Panc1 (cell line): ENCODE results near the gene TRIM31. TPM values are rescaled to one million over a fixed set of nuclear protein-coding genes. Genes with fewer than 3 reads are reported as not detected.

ENCODE experiments used
- ATAC-seq: fragments of 200-7000 bp; cut with Tn5 transposase; 2 replicates; pipeline ENCODE4 v1.9.1; 2020; ENCODE audit warnings: mild to moderate bottlenecking, moderate library complexity
- BruUV-seq: library from RNA; stranded (reverse); fragments of 400-500 nt; replicated peaks from 2 replicates; lab custom pipeline; 2021; lab: Mats Ljungman, UMichigan
- CTCF ChIA-PET: fragments of 300-600 bp; sonication (Branson Sonifier 250); formaldehyde crosslinking; loops from one replicate; lab custom pipeline; 2022; ENCODE audit warnings: antibody characterized with exemption; lab: Charles Lee
- POLR2A ChIA-PET: fragments of 300-600 bp; sonication (Branson Sonifier 250); formaldehyde crosslinking; loops from one replicate; lab custom pipeline; 2022; ENCODE audit warnings: antibody characterized with exemption; lab: Charles Lee
- DNase-seq: peaks from one replicate; pipeline ENCODE4 v3.0.0-alpha.2; 2010; ENCODE audit warnings: low read depth, low spot score
- H3K27ac ChIP-seq: 2 replicates; pipeline ENCODE4 v1.5.1; 2011; ENCODE audit warnings: mild to moderate bottlenecking, low read length, inconsistent platforms
- H3K27me3 ChIP-seq: fragments of 200-500 bp; sonication (Bioruptor generic); 2 replicates; pipeline ENCODE4 v1.6.0; 2014; ENCODE audit warnings: low read length, inconsistent platforms; ENCODE audit not compliant: control insufficient read depth, insufficient read depth
- H3K36me3 ChIP-seq: fragments of 200-500 bp; sonication (Bioruptor generic); 2 replicates; pipeline ENCODE4 v1.5.1; 2014; ENCODE audit warnings: inconsistent platforms, mild to moderate bottlenecking, low read length, moderate library complexity; ENCODE audit not compliant: control insufficient read depth, insufficient read depth
- H3K4me1 ChIP-seq: 2 replicates; pipeline ENCODE4 v1.5.1; 2011; ENCODE audit warnings: inconsistent platforms, mild to moderate bottlenecking, low read length, moderate library complexity; ENCODE audit not compliant: control insufficient read depth, insufficient read depth
- H3K4me3 ChIP-seq, 2 experiments: 2 replicates each; pipeline ENCODE4 v1.5.1; 2011 to 2012; ENCODE audit warnings: low read depth in 2 of 2, low read length in 2 of 2, mild to moderate bottlenecking in 2 of 2, inconsistent platforms in 1 of 2, moderate library complexity in 1 of 2
- H3K9me3 ChIP-seq: fragments of 200-500 bp; sonication (Bioruptor generic); 2 replicates; pipeline ENCODE4 v1.5.1; 2014; ENCODE audit warnings: low read depth, mild to moderate bottlenecking, inconsistent platforms, low read length, moderate library complexity; ENCODE audit not compliant: control insufficient read depth, insufficient read depth
- POLR2AphosphoS5 ChIP-seq: IDR thresholded peaks from 2 replicates; pipeline ENCODE4 v1.6.1; 2012; ENCODE audit warnings: mild to moderate bottlenecking, low read depth, low read length, moderate library complexity
- SIN3A ChIP-seq: IDR thresholded peaks from 2 replicates; pipeline ENCODE4 v1.6.1; 2012; ENCODE audit warnings: low read depth, mild to moderate bottlenecking, low read length, moderate library complexity, borderline replicate concordance; ENCODE audit not compliant: insufficient read depth
- TCF7L2 ChIP-seq: IDR thresholded peaks from 2 replicates; pipeline ENCODE4 v1.6.1; 2011; ENCODE audit warnings: mild to moderate bottlenecking, low read depth, low read length, inconsistent platforms
- in situ Hi-C: cut with HindIII; loops from 2 replicates; pipeline ENCODE4 v1.10.0; 2016; ENCODE audit warnings: low sequenced_read_pairs, low pct_unique_long_range_greater_than_20kb
- intact Hi-C: fragments of 100-400 bp; cut with micrococcal nuclease; formaldehyde crosslinking; loops from one replicate; pipeline ENCODE4 v1.10.0; 2022; ENCODE audit not compliant: unreplicated experiment
- total RNA-seq: library from RNA; stranded (reverse); gene quantifications from one replicate; pipeline ENCODE4 v1.2.1, GENCODE V29; 2021; ENCODE audit not compliant: unreplicated experiment
- TF ChIP-seq, protein P1 (sequence below): fragments of 450-650 bp; IDR thresholded peaks from 2 replicates; pipeline ENCODE4 v1.5.1; 2017; ENCODE audit warnings: mild to moderate bottlenecking
- TF ChIP-seq, protein P2 (sequence below), 2 experiments: IDR thresholded peaks; 2 replicates each; pipeline ENCODE4 v1.6.1; 2011 to 2012; ENCODE audit warnings: low read depth in 2 of 2, control low read depth in 1 of 2, low read length in 1 of 2, mild to moderate bottlenecking in 1 of 2, moderate library complexity in 1 of 2; ENCODE audit not compliant: insufficient read depth in 1 of 2

The TRIM31 gene
- total RNA-seq, 1 experiment from 2014 or later: not detected

DNA sequence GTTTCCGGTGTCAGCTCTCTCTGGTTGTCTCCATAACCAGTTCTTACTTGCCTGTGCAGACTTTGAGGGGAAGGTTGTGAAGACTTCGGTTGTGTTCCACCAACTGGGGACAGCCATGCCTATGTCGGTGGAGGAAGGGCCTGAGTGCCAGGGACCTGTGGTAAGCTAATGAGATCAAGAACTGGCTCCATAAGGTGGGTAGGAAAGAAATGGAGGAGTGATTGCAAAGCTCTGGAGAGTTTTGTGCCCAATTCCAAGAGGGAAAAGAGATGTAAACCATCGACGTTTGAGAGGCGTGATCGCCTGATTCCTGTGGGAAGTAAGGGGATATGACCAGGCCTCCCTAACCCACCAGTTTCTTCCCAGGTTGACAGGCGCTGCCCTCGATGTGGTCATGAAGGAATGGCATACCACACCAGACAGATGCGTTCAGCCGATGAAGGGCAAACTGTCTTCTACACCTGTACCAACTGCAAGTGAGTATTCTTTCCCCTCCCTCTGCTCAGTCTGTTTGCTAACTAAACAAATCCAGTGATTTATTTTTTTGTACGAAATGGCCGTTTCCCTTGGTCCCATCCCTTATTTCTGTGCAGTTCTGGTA is 50.9 kb downstream of the TRIM31 start:
- Histone ChIP-seq H3K27me3 (no peaks in the 10 kb centered on the region), H3K9me3 (no peaks in the 10 kb centered on the region), H3K4me3 (peak overlapping the region; percentile 98 to 100), H3K4me1 (peaks cover 17% of the 10 kb centered on the region), H3K27ac (peak overlapping the region; percentile 99), H3K36me3 (peaks cover 9% of the 10 kb centered on the region; the same call in 1 of the 2 replicates)
- BruUV-seq: TSS peak; percentile 89
- ATAC-seq (no peak), DNase-seq (no peak)
- TF ChIP-seq, protein P1, sequence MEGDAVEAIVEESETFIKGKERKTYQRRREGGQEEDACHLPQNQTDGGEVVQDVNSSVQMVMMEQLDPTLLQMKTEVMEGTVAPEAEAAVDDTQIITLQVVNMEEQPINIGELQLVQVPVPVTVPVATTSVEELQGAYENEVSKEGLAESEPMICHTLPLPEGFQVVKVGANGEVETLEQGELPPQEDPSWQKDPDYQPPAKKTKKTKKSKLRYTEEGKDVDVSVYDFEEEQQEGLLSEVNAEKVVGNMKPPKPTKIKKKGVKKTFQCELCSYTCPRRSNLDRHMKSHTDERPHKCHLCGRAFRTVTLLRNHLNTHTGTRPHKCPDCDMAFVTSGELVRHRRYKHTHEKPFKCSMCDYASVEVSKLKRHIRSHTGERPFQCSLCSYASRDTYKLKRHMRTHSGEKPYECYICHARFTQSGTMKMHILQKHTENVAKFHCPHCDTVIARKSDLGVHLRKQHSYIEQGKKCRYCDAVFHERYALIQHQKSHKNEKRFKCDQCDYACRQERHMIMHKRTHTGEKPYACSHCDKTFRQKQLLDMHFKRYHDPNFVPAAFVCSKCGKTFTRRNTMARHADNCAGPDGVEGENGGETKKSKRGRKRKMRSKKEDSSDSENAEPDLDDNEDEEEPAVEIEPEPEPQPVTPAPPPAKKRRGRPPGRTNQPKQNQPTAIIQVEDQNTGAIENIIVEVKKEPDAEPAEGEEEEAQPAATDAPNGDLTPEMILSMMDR: no peak
- TF ChIP-seq POLR2AphosphoS5 (no peak), SIN3A (no peak), TCF7L2 (no peak)
- TF ChIP-seq, protein P2, sequence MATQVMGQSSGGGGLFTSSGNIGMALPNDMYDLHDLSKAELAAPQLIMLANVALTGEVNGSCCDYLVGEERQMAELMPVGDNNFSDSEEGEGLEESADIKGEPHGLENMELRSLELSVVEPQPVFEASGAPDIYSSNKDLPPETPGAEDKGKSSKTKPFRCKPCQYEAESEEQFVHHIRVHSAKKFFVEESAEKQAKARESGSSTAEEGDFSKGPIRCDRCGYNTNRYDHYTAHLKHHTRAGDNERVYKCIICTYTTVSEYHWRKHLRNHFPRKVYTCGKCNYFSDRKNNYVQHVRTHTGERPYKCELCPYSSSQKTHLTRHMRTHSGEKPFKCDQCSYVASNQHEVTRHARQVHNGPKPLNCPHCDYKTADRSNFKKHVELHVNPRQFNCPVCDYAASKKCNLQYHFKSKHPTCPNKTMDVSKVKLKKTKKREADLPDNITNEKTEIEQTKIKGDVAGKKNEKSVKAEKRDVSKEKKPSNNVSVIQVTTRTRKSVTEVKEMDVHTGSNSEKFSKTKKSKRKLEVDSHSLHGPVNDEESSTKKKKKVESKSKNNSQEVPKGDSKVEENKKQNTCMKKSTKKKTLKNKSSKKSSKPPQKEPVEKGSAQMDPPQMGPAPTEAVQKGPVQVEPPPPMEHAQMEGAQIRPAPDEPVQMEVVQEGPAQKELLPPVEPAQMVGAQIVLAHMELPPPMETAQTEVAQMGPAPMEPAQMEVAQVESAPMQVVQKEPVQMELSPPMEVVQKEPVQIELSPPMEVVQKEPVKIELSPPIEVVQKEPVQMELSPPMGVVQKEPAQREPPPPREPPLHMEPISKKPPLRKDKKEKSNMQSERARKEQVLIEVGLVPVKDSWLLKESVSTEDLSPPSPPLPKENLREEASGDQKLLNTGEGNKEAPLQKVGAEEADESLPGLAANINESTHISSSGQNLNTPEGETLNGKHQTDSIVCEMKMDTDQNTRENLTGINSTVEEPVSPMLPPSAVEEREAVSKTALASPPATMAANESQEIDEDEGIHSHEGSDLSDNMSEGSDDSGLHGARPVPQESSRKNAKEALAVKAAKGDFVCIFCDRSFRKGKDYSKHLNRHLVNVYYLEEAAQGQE (IDR thresholded peaks at IDR 0.05; ENCODE audit: insufficient read depth in 1 of 2, low read depth in 2 of 2, low read length in 1 of 2): no peak
- in situ Hi-C loops (no loop called here), intact Hi-C loops (no loop called here)
- ChIA-PET CTCF (interaction anchor here (0.7 kb wide), 1 partner anchor 25 kb away, joined by 3 read pairs; no protein-coding TSS in a partner anchor), POLR2A (no interaction called here)

DNA sequence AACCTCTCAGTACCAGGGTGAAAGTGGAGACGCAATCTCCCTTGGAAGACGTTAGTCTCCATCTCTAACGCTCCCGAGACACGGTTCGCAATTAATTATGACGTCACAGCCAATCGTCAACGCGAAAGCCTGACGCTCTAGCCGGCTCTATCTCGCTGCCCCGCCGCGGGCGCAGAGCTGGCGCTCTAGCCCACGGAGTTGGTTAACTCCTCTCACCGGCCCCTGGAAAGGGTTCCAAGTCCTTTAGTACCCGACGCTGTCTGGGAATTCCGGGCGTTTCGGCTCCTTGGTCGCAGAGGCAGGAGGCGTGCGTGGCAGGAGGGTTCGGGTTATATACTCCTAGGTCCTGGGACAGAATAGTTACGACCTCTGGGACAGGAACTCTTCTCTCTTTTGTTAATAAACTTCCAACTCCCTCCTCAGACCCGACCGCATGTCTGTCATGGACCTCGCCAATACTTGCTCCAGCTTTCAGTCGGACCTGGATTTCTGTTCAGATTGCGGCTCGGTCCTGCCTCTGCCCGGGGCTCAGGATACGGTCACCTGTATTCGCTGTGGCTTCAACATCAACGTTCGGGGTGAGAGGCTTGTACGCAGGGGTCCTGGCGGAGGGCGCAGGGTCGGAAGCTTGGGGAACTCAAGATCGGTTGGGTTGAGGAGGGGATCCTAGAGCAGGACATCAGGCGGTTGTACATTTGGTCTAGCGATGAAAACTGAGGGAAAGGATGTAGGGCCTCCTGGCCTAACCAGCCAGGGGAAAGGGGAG is 51.6 kb downstream of the TRIM31 start, which contains the start of gene POLR1H:
Gene POLR1H (plus strand): TSS at position 174 of the 766 bp plus-strand sequence. CDS start 260 bp downstream, at position 434.
- DNase-seq (peak; percentile 86), ATAC-seq (peak; percentile 98)
- no peaks in the 10 kb centered on the region for H3K27me3 ChIP-seq
- in situ Hi-C loops: no loop called here
- ChIA-PET CTCF (no interaction called here), POLR2A (no interaction called here)
- H3K4me3 ChIP-seq: peak within 1 kb of the TSS; percentile 98 to 100
- H3K36me3 ChIP-seq: peaks cover 9% of the 10 kb centered on the region; the same call in 1 of the 2 replicates
- BruUV-seq: no TSS peak
- TF ChIP-seq SIN3A (peak; percentile 95), TCF7L2 (no peak), POLR2AphosphoS5 (peak; percentile 98)
- TF ChIP-seq, protein P1: no peak
- TF ChIP-seq, protein P2 (IDR thresholded peaks at IDR 0.05; ENCODE audit: insufficient read depth in 1 of 2, low read depth in 2 of 2, low read length in 1 of 2): no peak
- peaks cover 17% of the 10 kb centered on the region for H3K4me1 ChIP-seq
- H3K27ac ChIP-seq: peak within 1 kb of the TSS; percentile 99
- intact Hi-C loops: no loop called here
- H3K9me3 ChIP-seq: no peaks in the 10 kb centered on the region
